SK-N-SH (cell line): ENCODE results near the gene KRT6B. TPM values are rescaled to one million over a fixed set of nuclear protein-coding genes. Genes with fewer than 3 reads are reported as not detected.

ENCODE experiments used
- CTCF ChIA-PET: fragments of 300-600, 350-600 bp; formaldehyde crosslinking; extraction: SDS; loops from one replicate; lab custom pipeline; 2021; lab: Yijun Ruan, JAX
- POLR2A ChIA-PET: fragments of 350-600 bp; sonication (Branson Sonifier 250); formaldehyde crosslinking; extraction: SDS; loops from one replicate; lab custom pipeline; 2020; ENCODE audit warnings: antibody characterized with exemption, inconsistent platforms; lab: Yijun Ruan, JAX
- DNase-seq: peaks from one replicate; pipeline ENCODE4 v3.0.0; 2012
- H2AFZ ChIP-seq: fragments of 200-600 bp; sonication (generic); 2 replicates; pipeline ENCODE4 v1.8.1; 2016; ENCODE audit warnings: antibody characterized with exemption, mild to moderate bottlenecking, low read depth
- H3F3A ChIP-seq: fragments of 200-600 bp; sonication (generic); replicated peaks from 2 replicates; pipeline ENCODE3; 2016; ENCODE audit warnings: antibody characterized with exemption, mild to moderate bottlenecking; ENCODE audit not compliant: insufficient read depth
- H3K27ac ChIP-seq, 2 experiments: fragments of 200-500 bp in 1 of 2; fragments of 200-600 bp in 1 of 2; sonication (Bioruptor generic) in 1 of 2; sonication (generic), shearing (Covaris generic) in 1 of 2; 2 replicates each; pipeline versions ENCODE4 v1.5.1 to v1.6.1; 2014 to 2016; ENCODE audit warnings: low read depth in 2 of 2, inconsistent platforms in 1 of 2, low read length in 1 of 2, mild to moderate bottlenecking in 1 of 2, mixed read lengths in 1 of 2
- H3K27me3 ChIP-seq: fragments of 200-600 bp; sonication (generic), shearing (Covaris generic); 2 replicates; pipeline ENCODE4 v1.6.1; 2016; ENCODE audit warnings: mixed run types; ENCODE audit not compliant: insufficient read depth
- H3K36me3 ChIP-seq, 2 experiments: fragments of 200-500 bp in 1 of 2; fragments of 200-600 bp in 1 of 2; sonication (Bioruptor generic) in 1 of 2; sonication (generic) in 1 of 2; replicated peaks in 1 of 2; 2 replicates each; pipeline versions ENCODE3 to v1.5.1; 2014 to 2016; ENCODE audit warnings: low read length in 1 of 2, mild to moderate bottlenecking in 1 of 2; ENCODE audit not compliant: insufficient read depth in 2 of 2, control insufficient read depth in 1 of 2
- H3K4me1 ChIP-seq, 2 experiments: fragments of 200-500 bp in 1 of 2; fragments of 200-600 bp in 1 of 2; sonication (Bioruptor generic) in 1 of 2; sonication (generic), shearing (Covaris generic) in 1 of 2; 2 replicates each; pipeline versions ENCODE4 v1.5.1 to v1.6.1; 2014 to 2016; ENCODE audit warnings: low read depth in 1 of 2, low read length in 1 of 2, mixed run types in 1 of 2; ENCODE audit not compliant: insufficient read depth in 2 of 2, control insufficient read depth in 1 of 2
- H3K4me2 ChIP-seq: fragments of 200-600 bp; sonication (generic), shearing (Covaris generic); 2 replicates; pipeline ENCODE4 v1.6.1; 2017; ENCODE audit warnings: mixed run types
- H3K4me3 ChIP-seq, 2 experiments: fragments of 200-500 bp in 1 of 2; fragments of 200-600 bp in 1 of 2; sonication (Bioruptor generic) in 1 of 2; sonication (generic), shearing (Covaris generic) in 1 of 2; 2 replicates each; pipeline versions ENCODE4 v1.5.1 to v1.8.1; 2014 to 2016; ENCODE audit warnings: low read depth in 2 of 2, inconsistent platforms in 1 of 2, low read length in 1 of 2, mild to moderate bottlenecking in 1 of 2, mixed read lengths in 1 of 2, moderate library complexity in 1 of 2
- H3K79me2 ChIP-seq: fragments of 200-600 bp; sonication (generic); 2 replicates; pipeline ENCODE4 v1.8.1; 2017; ENCODE audit warnings: mild to moderate bottlenecking; ENCODE audit not compliant: insufficient read depth
- H3K9ac ChIP-seq: fragments of 200-600 bp; sonication (generic); 2 replicates; pipeline ENCODE4 v1.6.1; 2017; ENCODE audit warnings: mixed run types
- H3K9me2 ChIP-seq: fragments of 200-600 bp; sonication (generic); 2 replicates; pipeline ENCODE4 v1.6.1; 2017; ENCODE audit warnings: mixed run types
- H3K9me3 ChIP-seq: fragments of 200-600 bp; sonication (generic); 2 replicates; pipeline ENCODE4 v1.6.1; 2017; ENCODE audit warnings: mixed run types, mild to moderate bottlenecking, moderate library complexity
- H4K20me1 ChIP-seq: fragments of 200-600 bp; sonication (generic); 2 replicates; pipeline ENCODE4 v1.6.1; 2017; ENCODE audit warnings: mild to moderate bottlenecking, mixed run types; ENCODE audit not compliant: insufficient read depth
- CHD2 ChIP-seq: fragments of 150-350 bp; IDR thresholded peaks from 2 replicates; pipeline ENCODE4 v1.6.1; 2018; ENCODE audit warnings: low read length; ENCODE audit not compliant: partially characterized antibody
- EP300 ChIP-seq, 2 experiments: IDR thresholded peaks; 2 replicates each; pipeline versions ENCODE4 v1.4.0 to v1.6.1; 2012; ENCODE audit warnings: borderline replicate concordance in 1 of 2, low read depth in 1 of 2, low read length in 1 of 2
- FOSL2 ChIP-seq: IDR thresholded peaks from 2 replicates; pipeline ENCODE4 v1.4.0; 2012; ENCODE audit warnings: low read depth, mild to moderate bottlenecking, moderate library complexity, borderline replicate concordance
- FOXJ3 ChIP-seq: sonication (generic); formaldehyde crosslinking; IDR thresholded peaks from 2 replicates; pipeline ENCODE4 v1.5.1; 2020; ENCODE audit warnings: mild to moderate bottlenecking, missing genetic modification reagents
- FOXM1 ChIP-seq: IDR thresholded peaks from 2 replicates; pipeline ENCODE4 v1.4.0; 2012; ENCODE audit warnings: low read depth, mild to moderate bottlenecking
- GATA2 ChIP-seq: sonication (generic); formaldehyde crosslinking; IDR thresholded peaks from 2 replicates; pipeline ENCODE4 v1.5.0; 2020; ENCODE audit warnings: mild to moderate bottlenecking, missing genetic modification reagents
- JUND ChIP-seq: IDR thresholded peaks from 2 replicates; pipeline ENCODE4 v1.4.0; 2012
- MEF2A ChIP-seq: IDR thresholded peaks from 2 replicates; pipeline ENCODE4 v1.4.0; 2012; ENCODE audit warnings: low read depth, borderline replicate concordance
- NRF1 ChIP-seq: IDR thresholded peaks from 2 replicates; pipeline ENCODE4 v1.6.1; 2012; ENCODE audit warnings: low read depth, mild to moderate bottlenecking, low read length
- PBX3 ChIP-seq: IDR thresholded peaks from 2 replicates; pipeline ENCODE4; 2012
- RAD21 ChIP-seq: IDR thresholded peaks from 2 replicates; pipeline ENCODE4 v1.6.1; 2012; ENCODE audit warnings: mild to moderate bottlenecking, low read length
- RCOR1 ChIP-seq: fragments of 150-350 bp; IDR thresholded peaks from 2 replicates; pipeline ENCODE4 v1.6.1; 2017; ENCODE audit warnings: antibody characterized with exemption, low read length
- RFX5 ChIP-seq: IDR thresholded peaks from 2 replicates; pipeline ENCODE4 v1.6.1; 2012; ENCODE audit warnings: mild to moderate bottlenecking, improper control_type of control experiment, low read length
- SIN3A ChIP-seq: IDR thresholded peaks from 2 replicates; pipeline ENCODE4 v1.6.1; 2012; ENCODE audit warnings: low read depth, mild to moderate bottlenecking, low read length, moderate library complexity, borderline replicate concordance
- SMC3 ChIP-seq: IDR thresholded peaks from 2 replicates; pipeline ENCODE4 v1.6.1; 2012; ENCODE audit warnings: low read depth, low read length, improper control_type of control experiment
- TCF12 ChIP-seq: IDR thresholded peaks from 2 replicates; pipeline ENCODE4 v1.4.0; 2012
- TEAD4 ChIP-seq: IDR thresholded peaks from 2 replicates; pipeline ENCODE4 v1.4.0; 2012; ENCODE audit warnings: mild to moderate bottlenecking, borderline replicate concordance; ENCODE audit not compliant: insufficient read depth
- USF1 ChIP-seq: IDR thresholded peaks from 2 replicates; pipeline ENCODE4 v1.4.0; 2012; ENCODE audit warnings: low read depth, borderline replicate concordance
- YY1 ChIP-seq: IDR thresholded peaks from 2 replicates; pipeline ENCODE4 v1.4.0; 2012; ENCODE audit warnings: low read depth, mild to moderate bottlenecking
- ZBTB33 ChIP-seq: IDR thresholded peaks from 2 replicates; pipeline ENCODE4 v1.4.0; 2012; ENCODE audit warnings: low read depth, borderline replicate concordance
- WGBS: methylation state at CpG from one replicate; pipeline ENCODE4 v1.1.6; 2017; ENCODE audit warnings: low lambda C conversion rate; 5-methylcytosine and 5-hydroxymethylcytosine counted together
- polyA plus RNA-seq, 3 experiments: library from polyadenylated mRNA; depleted of rRNA; stranded (reverse); fragments of >200 nt; gene quantifications; 2 replicates each; pipeline ENCODE4 v1.2.3, GENCODE V29; 2012

The KRT6B gene
- polyA plus RNA-seq, 1 of the 3 experiments (the other 2 are of a cell fraction), result not detected

- Histone ChIP-seq H3K4me3 (no peak overlapping the region), H3K36me3 (no peaks in the 10 kb centered on the region), H3K9me3 (no peaks in the 10 kb centered on the region), H3K79me2 (no peaks in the 10 kb centered on the region), H3F3A (peaks cover 10% of the 10 kb centered on the region), H4K20me1 (no peaks in the 10 kb centered on the region), H3K9ac (no peak overlapping the region), H3K4me1 (peaks cover 0 to 7% of the 10 kb centered on the region in 2 experiments; a peak in 2 of 4 replicates), H3K27ac (no peak overlapping the region), H3K4me2 (no peak overlapping the region), H3K27me3 (peaks cover 31% of the 10 kb centered on the region), H3K9me2 (no peaks in the 10 kb centered on the region), H2AFZ (no peak overlapping the region)
- DNase-seq, result no peak
- TF ChIP-seq ZBTB33 (no peak), SMC3 (no peak), USF1 (no peak)
- WGBS, result 36% methylated on average over 6 of the region's 6 CpGs
- CTCF ChIA-PET, result interaction anchor here (2.8 kb wide), 1 partner anchor 438 kb away, joined by 6 read pairs; no protein-coding TSS in a partner anchor
- POLR2A ChIA-PET, result no interaction called here
These were observed 5.4 kb downstream of the KRT6B start for GRCh38 chr12:52446367-52447045.

- Histone ChIP-seq H3K4me1 (peaks cover 0 to 13% of the 10 kb centered on the region in 2 experiments; a peak in 2 of 4 replicates), H2AFZ (no peak overlapping the region), H3F3A (peaks cover 17% of the 10 kb centered on the region), H3K79me2 (no peaks in the 10 kb centered on the region), H3K9me2 (no peaks in the 10 kb centered on the region), H3K36me3 (no peaks in the 10 kb centered on the region), H3K27ac (no peak overlapping the region), H3K4me2 (no peak overlapping the region), H4K20me1 (no peaks in the 10 kb centered on the region), H3K27me3 (peaks cover 31% of the 10 kb centered on the region), H3K9me3 (no peaks in the 10 kb centered on the region), H3K9ac (no peak overlapping the region), H3K4me3 (no peak overlapping the region)
- CTCF ChIA-PET, result interaction anchor here (2.8 kb wide), 1 partner anchor 439 kb away, joined by 6 read pairs; no protein-coding TSS in a partner anchor
- 0% methylated on average over 3 of the region's 3 CpGs for WGBS
- POLR2A ChIA-PET, result no interaction called here
- DNase-seq, result no peak
- no peak for TF ChIP-seq JUND
- no peak for TF ChIP-seq USF1
- no peak for TF ChIP-seq MEF2A
- TF ChIP-seq NRF1, result no peak
- no peak for TF ChIP-seq RAD21
- TF ChIP-seq GATA2 (CRISPR knock-in tag), result no peak
- TF ChIP-seq PBX3, result no peak
- TF ChIP-seq RFX5, result no peak
- no peak for TF ChIP-seq FOXM1
- TF ChIP-seq FOSL2, result no peak
- TF ChIP-seq CHD2, result no peak
- TF ChIP-seq ZBTB33, result no peak
- TF ChIP-seq FOXJ3 (CRISPR knock-in tag), result no peak
- no peak for TF ChIP-seq EP300 (IDR thresholded peaks at IDR 0.05; ENCODE audit: borderline replicate concordance in 1 of 2, low read depth in 1 of 2, low read length in 1 of 2)
- TF ChIP-seq SIN3A, result no peak
- TF ChIP-seq YY1, result no peak
- no peak for TF ChIP-seq TEAD4
- no peak for TF ChIP-seq RCOR1
- no peak for TF ChIP-seq TCF12
These were observed 6.1 kb downstream of the KRT6B start for GRCh38 chr12:52445876-52446275.
